OCI-LY7 (cell line): ENCODE measurements around the gene SCUBE2. TPM values are rescaled to one million over a fixed set of nuclear protein-coding genes. Genes with fewer than 3 reads are reported as not detected.

Source experiments
- BruUV-seq: library from RNA; stranded (reverse); fragments of 400-500 nt; replicated peaks from 2 replicates; lab custom pipeline; 2021; lab: Mats Ljungman, UMichigan
- CTCF ChIA-PET: fragments of 300-600 bp; sonication (Branson Sonifier 250); formaldehyde crosslinking; loops from one replicate; lab custom pipeline; 2022; ENCODE audit warnings: antibody characterized with exemption; ENCODE audit not compliant: unreplicated experiment; lab: Charles Lee
- POLR2A ChIA-PET: fragments of 300-600 bp; sonication (Branson Sonifier 250); formaldehyde crosslinking; loops from one replicate; lab custom pipeline; 2022; ENCODE audit warnings: antibody characterized with exemption; lab: Charles Lee
- DNase-seq: peaks from one replicate; pipeline ENCODE4 v3.0.0-alpha.2; 2015; ENCODE audit warnings: low spot score
- H2AFZ ChIP-seq: fragments of 200-600 bp; sonication (generic), shearing (Covaris generic); 2 replicates; pipeline ENCODE4 v1.6.1; 2014; ENCODE audit warnings: mild to moderate bottlenecking, antibody characterized with exemption, low read length, moderate library complexity
- H3K27ac ChIP-seq: fragments of 200-600 bp; sonication (generic); 2 replicates; pipeline ENCODE4 v1.5.1; 2014; ENCODE audit warnings: mixed run types, low read depth, mild to moderate bottlenecking, moderate library complexity, low read length, inconsistent platforms; ENCODE audit not compliant: poor library complexity, severe bottlenecking
- H3K36me3 ChIP-seq: fragments of 200-600 bp; sonication (generic); 2 replicates; pipeline ENCODE4 v1.6.1; 2014; ENCODE audit warnings: mild to moderate bottlenecking, antibody characterized with exemption, low read length, moderate library complexity, mixed read lengths; ENCODE audit not compliant: insufficient read depth
- H3K4me1 ChIP-seq: fragments of 200-600 bp; sonication (generic); 2 replicates; pipeline ENCODE4 v1.5.1; 2014; ENCODE audit warnings: mild to moderate bottlenecking, low read length; ENCODE audit not compliant: insufficient read depth, poor library complexity, severe bottlenecking
- H3K4me2 ChIP-seq: fragments of 200-600 bp; sonication (generic); 2 replicates; pipeline ENCODE4 v1.6.1; 2014; ENCODE audit warnings: mild to moderate bottlenecking, low read length
- H3K4me3 ChIP-seq: fragments of 200-600 bp; sonication (generic); 2 replicates; pipeline ENCODE4 v1.5.1; 2014; ENCODE audit warnings: mild to moderate bottlenecking, low read depth, low read length; ENCODE audit not compliant: poor library complexity, severe bottlenecking
- H3K79me2 ChIP-seq: fragments of 200-600 bp; sonication (generic); 2 replicates; pipeline ENCODE4 v1.6.1; 2016; ENCODE audit warnings: low read depth, mild to moderate bottlenecking, low read length, moderate library complexity, mixed read lengths; ENCODE audit not compliant: insufficient read depth
- H3K9me2 ChIP-seq: fragments of 200-600 bp; sonication (generic); 2 replicates; pipeline ENCODE4 v1.6.1; 2016; ENCODE audit warnings: mild to moderate bottlenecking, low read length, mixed read lengths; ENCODE audit not compliant: insufficient read depth
- H3K9me3 ChIP-seq: fragments of 200-600 bp; sonication (generic); 2 replicates; pipeline ENCODE4 v1.6.1; 2014; ENCODE audit warnings: mild to moderate bottlenecking, mixed run types, low read length, mixed read lengths
- H4K20me1 ChIP-seq: fragments of 200-600 bp; sonication (generic); 2 replicates; pipeline ENCODE4 v1.6.1; 2014; ENCODE audit warnings: mild to moderate bottlenecking, antibody characterized with exemption, low read length, moderate library complexity, mixed read lengths; ENCODE audit not compliant: insufficient read depth
- EZH2phosphoT487 ChIP-seq: fragments of 200-600 bp; sonication (generic); IDR thresholded peaks from 2 replicates; pipeline ENCODE4 v1.6.1; 2018; ENCODE audit warnings: low read depth, borderline replicate concordance, mild to moderate bottlenecking, mixed run types, antibody characterized with exemption, low read length, moderate library complexity, mixed read lengths
- intact Hi-C: fragments of 100-400 bp; cut with micrococcal nuclease; formaldehyde crosslinking; loops from one replicate; pipeline ENCODE4 v1.10.0; 2022; ENCODE audit not compliant: unreplicated experiment
- total RNA-seq, 2 experiments: library from RNA; depleted of rRNA in 1 of 2; stranded (reverse); fragments of >200 nt in 1 of 2; shearing (Covaris generic) in 1 of 2; gene quantifications; 2 replicates each; pipeline ENCODE4 v1.2.3, GENCODE V29; 2014 to 2022
- TF ChIP-seq, protein P1 (sequence below): fragments of 200-600 bp; sonication (generic); conservative IDR thresholded peaks from 2 replicates; pipeline ENCODE4 v1.5.1; 2014; ENCODE audit warnings: mild to moderate bottlenecking, antibody characterized with exemption, low read length, moderate library complexity, mixed read lengths

Gene SCUBE2
- total RNA-seq, 2 experiments from 2014 or later = not detected

DNA sequence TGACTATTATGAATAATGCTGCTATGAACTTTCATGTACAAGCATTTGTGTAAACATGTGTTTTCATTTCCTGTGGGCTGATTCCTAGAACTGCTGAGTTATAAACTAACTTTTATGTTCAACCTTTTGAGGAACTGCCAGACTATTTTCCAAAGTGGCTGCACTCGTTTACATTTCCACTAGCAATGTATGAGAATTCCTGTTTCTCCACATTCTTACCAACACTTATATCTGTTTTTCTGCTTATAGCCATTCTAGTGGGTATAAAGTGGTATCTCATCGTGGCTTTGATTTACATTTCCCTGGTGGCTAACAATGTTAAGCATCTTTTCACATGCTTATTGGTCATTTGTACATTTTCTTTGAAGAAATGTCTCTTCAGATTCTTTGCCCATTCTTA is 35.2 kb upstream of the SCUBE2 start:
- BruUV-seq = no TSS peak
- ChIA-PET POLR2A (no interaction called here), CTCF (no interaction called here)
- TF ChIP-seq EZH2phosphoT487 = no peak
- TF ChIP-seq, protein P1, sequence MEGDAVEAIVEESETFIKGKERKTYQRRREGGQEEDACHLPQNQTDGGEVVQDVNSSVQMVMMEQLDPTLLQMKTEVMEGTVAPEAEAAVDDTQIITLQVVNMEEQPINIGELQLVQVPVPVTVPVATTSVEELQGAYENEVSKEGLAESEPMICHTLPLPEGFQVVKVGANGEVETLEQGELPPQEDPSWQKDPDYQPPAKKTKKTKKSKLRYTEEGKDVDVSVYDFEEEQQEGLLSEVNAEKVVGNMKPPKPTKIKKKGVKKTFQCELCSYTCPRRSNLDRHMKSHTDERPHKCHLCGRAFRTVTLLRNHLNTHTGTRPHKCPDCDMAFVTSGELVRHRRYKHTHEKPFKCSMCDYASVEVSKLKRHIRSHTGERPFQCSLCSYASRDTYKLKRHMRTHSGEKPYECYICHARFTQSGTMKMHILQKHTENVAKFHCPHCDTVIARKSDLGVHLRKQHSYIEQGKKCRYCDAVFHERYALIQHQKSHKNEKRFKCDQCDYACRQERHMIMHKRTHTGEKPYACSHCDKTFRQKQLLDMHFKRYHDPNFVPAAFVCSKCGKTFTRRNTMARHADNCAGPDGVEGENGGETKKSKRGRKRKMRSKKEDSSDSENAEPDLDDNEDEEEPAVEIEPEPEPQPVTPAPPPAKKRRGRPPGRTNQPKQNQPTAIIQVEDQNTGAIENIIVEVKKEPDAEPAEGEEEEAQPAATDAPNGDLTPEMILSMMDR = no peak
- H3K36me3 ChIP-seq = no peaks in the 10 kb centered on the region
- intact Hi-C loops = no loop called here
- no peak overlapping the region for H3K4me3 ChIP-seq
- H4K20me1 ChIP-seq = no peaks in the 10 kb centered on the region
- no peaks in the 10 kb centered on the region for H3K79me2 ChIP-seq
- H3K4me1 ChIP-seq = no peaks in the 10 kb centered on the region
- H3K9me3 ChIP-seq = no peaks in the 10 kb centered on the region
- DNase-seq = no peak
- H3K27ac ChIP-seq = no peak overlapping the region
- H2AFZ ChIP-seq = no peak overlapping the region
- H3K4me2 ChIP-seq = no peak overlapping the region
- H3K9me2 ChIP-seq = no peaks in the 10 kb centered on the region

- no peak overlapping the region for H3K4me3 ChIP-seq
- intact Hi-C loops = no loop called here
- H3K9me3 ChIP-seq = no peaks in the 10 kb centered on the region
- no peaks in the 10 kb centered on the region for H3K9me2 ChIP-seq
- H3K27ac ChIP-seq = no peak overlapping the region
- no peaks in the 10 kb centered on the region for H3K36me3 ChIP-seq
- no peaks in the 10 kb centered on the region for H4K20me1 ChIP-seq
- POLR2A ChIA-PET = interaction anchor here (0.7 kb wide), 1 partner anchor 10 kb away, joined by 5 read pairs; no protein-coding TSS in a partner anchor
- H3K79me2 ChIP-seq = no peaks in the 10 kb centered on the region
- CTCF ChIA-PET = no interaction called here
- H3K4me2 ChIP-seq = no peak overlapping the region
- H2AFZ ChIP-seq = no peak overlapping the region
- DNase-seq = no peak
- no peaks in the 10 kb centered on the region for H3K4me1 ChIP-seq
- TF ChIP-seq EZH2phosphoT487 = no peak
- TF ChIP-seq, protein P1 = no peak
- no TSS peak for BruUV-seq
These were observed 33.9 kb upstream of the SCUBE2 start for GRCh38 chr11:9125185-9125886.

DNA sequence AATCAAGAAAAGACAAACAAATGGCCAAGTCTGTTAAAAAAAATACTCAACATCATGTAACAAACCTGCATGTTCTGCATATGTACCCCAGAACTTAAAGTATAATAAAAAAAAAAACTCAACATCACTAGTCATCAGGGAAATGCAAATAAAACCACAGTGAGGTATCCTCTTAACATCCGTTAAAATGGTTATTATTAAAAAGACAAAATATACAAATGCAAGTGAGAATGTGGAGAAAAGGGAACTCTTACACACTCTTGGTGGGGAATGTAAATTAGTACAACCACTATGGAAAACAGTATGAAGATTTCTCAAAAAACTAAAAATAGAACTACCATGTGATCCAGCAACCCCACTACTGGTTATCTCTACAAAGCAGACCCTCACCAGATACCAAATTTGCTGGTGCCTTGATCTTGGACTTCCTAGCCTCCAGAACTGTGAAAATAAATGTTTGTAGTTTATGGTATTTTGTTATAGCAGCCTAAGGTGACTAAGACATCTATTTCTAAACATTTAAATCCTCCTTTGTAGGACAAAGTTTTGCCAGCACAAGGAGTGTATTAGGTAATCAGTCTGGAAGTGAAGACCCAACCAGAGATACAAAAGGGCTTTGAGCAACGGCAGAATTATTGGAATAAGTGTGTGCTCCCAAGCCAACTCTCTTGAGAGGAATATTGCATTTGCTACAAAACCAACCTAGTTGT is 32.4 kb upstream of the SCUBE2 start:
- Histone ChIP-seq H3K4me1 (no peaks in the 10 kb centered on the region), H3K36me3 (no peaks in the 10 kb centered on the region), H3K79me2 (no peaks in the 10 kb centered on the region), H4K20me1 (no peaks in the 10 kb centered on the region), H3K4me3 (no peak overlapping the region), H3K9me3 (no peaks in the 10 kb centered on the region), H3K27ac (no peak overlapping the region), H2AFZ (no peak overlapping the region), H3K4me2 (no peak overlapping the region), H3K9me2 (no peaks in the 10 kb centered on the region)
- intact Hi-C loops = no loop called here
- BruUV-seq = no TSS peak
- POLR2A ChIA-PET = interaction anchor here (0.9 kb wide), 1 partner anchor 13 kb away, joined by 3 read pairs; no protein-coding TSS in a partner anchor
- TF ChIP-seq EZH2phosphoT487 = no peak
- TF ChIP-seq, protein P1 = no peak
- CTCF ChIA-PET = no interaction called here
- DNase-seq = no peak
